GM21717 (cell line): Measurements from ENCODE around the gene CDC5L.

Source experiments
- ATAC-seq: cut with Tn5 transposase; IDR thresholded peaks from one replicate; pipeline ENCODE4 v1.9.1; 2021; ENCODE audit warnings: mild to moderate bottlenecking, moderate library complexity; ENCODE audit not compliant: unreplicated experiment

The CDC5L gene

GRCh38 chr6:44473393-44474189 lies 86.1 kb downstream of the CDC5L start:
- ATAC-seq = no peak

DNA sequence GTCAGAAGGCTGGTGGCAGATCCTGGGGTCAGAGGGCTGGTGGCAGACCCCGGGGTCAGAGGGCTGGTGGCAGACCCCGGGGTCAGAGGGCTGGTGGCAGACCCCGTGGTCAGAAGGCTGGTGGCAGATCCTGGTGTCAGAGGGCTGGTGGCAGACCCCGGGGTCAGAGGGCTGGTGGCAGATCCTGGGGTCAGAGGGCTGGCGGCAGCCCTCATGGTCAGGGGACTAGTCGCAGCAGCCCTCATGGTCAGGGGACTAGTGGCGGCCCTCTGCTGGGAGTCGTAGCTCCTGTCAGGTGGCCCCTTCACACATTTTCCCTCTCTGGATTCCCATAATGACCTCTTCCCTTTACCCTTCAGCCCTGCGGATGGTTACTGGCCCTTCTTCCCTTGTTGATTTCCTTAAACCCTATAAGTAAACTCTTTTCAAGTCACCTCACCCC lies 86.7 kb downstream of the CDC5L start:
- ATAC-seq = no peak

GRCh38 chr6:44474643-44475042 lies 87.1 kb downstream of the CDC5L start:
- no peak for ATAC-seq

- ATAC-seq = peak; percentile 19
These were observed 87.9 kb downstream of the CDC5L start for GRCh38 chr6:44475417-44475778.

GRCh38 chr6:44475779-44476434 lies 88.4 kb downstream of the CDC5L start:
- ATAC-seq = peak; percentile 80

- ATAC-seq = no peak
These were observed 89.3 kb downstream of the CDC5L start for GRCh38 chr6:44476849-44477248.

DNA sequence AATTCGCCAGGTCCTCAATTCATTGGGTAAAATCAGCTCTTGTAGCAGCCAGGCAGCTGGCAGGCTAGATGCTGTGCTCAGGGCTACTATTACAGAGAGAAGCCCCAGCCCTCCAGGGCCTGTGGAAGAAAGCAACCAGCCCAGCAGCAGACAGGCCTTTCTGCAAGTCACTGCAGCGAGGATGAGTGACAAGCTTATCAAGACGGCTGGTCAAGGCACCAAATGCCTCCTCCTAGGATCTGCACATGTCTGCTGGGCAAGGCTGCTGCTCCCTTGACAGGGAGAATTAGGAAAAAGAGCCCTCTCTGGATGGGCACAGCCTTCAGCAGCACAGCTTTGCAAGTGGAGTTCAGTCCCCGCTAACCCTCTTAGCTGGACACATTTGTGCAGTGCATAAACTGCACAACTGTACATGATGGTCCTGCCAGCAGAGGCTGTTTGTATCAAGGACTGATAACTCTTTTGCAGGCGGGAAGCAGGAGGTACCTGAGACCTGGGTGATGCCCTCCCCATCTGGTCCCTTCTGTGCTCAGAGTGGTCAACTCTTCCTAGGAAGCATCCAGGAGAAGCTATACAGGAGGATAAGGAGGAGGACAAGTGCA lies 89.9 kb downstream of the CDC5L start:
- ATAC-seq = no peak

GRCh38 chr6:44478158-44478557 lies 90.7 kb downstream of the CDC5L start:
- no peak for ATAC-seq

DNA sequence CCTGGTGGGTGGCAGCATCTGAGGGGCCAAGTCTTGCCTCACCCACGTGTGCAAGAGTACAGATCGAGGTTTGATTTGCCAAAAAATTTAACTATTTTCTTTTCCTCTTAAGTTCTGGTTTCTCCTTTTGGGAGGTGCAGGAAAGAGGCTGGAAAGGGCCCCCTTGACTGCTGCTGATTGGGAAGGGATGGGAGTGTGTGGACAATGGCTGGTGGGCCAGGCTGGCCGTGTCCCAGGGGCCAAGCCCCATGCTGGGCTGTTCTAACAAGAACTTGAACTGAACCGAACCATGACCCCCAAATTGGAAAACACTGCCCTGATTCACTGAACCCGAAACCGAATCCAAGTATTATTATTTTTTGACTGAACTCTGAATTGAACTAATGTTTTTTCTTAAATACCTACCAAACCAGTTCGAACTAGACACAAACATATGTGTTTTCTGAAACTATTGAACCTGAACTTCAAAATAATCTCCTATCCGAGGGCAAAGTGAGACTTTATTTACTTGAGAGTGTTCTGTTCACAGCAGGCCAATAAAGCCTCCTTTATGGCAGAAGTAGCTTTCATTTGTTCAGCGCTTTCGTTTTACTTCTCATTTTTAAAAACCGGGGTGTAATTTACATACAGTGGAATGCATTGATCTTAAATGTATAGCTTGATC lies 91.2 kb downstream of the CDC5L start:
- ATAC-seq = no peak

DNA sequence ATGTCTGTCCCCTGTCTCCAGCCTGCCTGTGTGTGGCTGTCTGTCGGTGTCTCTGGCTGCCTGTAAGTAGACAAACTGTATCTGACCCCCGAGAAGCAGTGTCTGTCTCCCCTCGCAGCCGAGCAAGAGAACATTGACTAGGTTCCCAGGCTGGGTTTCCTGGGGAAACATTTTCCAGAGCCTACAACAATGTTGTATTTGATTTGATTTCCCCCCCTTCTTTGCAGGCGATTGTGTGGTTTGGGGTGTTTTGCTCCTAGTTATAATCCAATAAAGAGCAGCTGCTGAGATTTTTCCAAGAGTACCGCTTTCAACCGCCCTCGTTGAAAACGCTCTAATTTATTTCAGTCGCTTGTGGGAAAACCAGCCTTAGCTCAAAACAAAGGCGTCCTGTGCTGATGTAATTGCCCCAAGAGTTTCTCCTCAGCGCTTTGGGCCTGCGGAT lies 92.6 kb downstream of the CDC5L start:
- ATAC-seq = no peak

DNA sequence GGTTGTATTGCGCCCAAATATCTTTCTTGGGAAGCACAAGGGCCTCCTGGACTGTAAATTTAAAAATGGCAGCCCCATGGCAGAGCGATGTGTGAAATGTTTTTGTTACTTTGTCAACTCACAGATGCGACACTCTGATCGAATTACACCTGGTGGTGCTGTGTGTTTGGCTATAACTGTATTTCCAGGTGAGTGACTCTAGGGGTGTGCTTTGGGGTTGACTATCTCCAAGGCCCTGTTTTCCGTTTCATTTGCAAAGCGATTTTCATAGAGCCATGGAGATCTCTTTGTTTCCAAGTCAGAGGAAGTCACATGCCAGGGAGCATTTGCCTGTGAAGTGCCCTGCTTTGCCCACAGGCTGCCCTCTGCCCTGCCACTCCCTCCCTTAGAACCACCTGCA lies 93.5 kb downstream of the CDC5L start:
- ATAC-seq = no peak

DNA sequence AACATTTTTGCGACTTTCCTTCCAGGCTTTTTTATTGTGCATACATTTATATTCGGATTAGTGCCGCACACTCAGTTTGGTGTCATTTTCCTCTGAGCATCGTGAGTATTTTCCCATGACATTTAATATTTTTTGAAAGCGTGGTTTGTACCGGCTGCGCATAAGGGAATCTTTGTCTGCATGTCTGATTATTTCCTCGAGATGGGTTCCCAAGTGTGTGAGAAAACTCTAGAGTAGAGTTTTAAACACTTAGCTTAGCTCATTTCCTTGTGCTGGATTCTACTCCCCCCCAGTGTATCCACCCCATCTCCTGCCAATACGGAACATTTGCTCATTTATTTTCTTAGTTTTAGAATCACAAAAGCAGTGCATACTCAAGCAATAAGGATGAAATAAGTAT lies 94.3 kb downstream of the CDC5L start:
- no peak for ATAC-seq

- ATAC-seq = no peak
These were observed 98.3 kb downstream of the CDC5L start for GRCh38 chr6:44485601-44486401.

DNA sequence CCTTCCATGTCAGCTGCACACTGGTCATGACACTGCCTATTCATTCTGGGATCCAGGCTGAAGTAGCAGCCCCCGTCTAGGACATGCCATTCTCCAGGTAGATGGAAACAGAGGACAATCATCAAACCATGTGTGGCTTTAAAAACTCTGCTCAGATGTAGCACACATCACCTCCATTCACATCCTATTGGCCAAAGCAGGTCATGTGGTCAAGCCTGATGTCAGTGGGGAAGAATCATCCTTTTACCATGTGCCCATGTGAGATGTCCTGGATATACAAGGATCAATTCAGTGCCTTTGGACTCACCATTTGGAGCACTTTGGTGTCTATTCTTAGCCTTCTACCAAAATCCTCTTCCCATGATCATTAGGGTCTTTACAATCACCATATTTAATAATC lies 99.5 kb downstream of the CDC5L start:
- no peak for ATAC-seq

DNA sequence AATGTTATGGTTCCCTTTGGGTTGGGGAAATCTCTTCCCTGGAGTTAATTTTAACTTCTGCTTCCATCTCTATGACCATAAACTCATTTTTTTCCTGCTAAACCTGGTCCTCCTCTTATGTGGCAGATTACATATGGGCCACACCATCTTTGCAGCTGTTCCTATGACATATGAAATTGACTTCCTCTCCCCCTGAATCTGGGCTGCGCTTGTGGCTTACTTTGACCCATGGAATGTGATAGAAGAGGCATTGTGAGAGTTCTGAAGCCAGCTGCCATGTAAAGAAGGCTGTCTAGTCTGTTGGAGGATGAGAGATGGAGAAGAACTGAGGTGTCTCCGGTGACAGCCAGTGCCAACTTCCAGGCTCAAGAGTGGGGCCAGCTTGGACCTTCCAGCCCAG lies 100.1 kb downstream of the CDC5L start:
- no peak for ATAC-seq

DNA sequence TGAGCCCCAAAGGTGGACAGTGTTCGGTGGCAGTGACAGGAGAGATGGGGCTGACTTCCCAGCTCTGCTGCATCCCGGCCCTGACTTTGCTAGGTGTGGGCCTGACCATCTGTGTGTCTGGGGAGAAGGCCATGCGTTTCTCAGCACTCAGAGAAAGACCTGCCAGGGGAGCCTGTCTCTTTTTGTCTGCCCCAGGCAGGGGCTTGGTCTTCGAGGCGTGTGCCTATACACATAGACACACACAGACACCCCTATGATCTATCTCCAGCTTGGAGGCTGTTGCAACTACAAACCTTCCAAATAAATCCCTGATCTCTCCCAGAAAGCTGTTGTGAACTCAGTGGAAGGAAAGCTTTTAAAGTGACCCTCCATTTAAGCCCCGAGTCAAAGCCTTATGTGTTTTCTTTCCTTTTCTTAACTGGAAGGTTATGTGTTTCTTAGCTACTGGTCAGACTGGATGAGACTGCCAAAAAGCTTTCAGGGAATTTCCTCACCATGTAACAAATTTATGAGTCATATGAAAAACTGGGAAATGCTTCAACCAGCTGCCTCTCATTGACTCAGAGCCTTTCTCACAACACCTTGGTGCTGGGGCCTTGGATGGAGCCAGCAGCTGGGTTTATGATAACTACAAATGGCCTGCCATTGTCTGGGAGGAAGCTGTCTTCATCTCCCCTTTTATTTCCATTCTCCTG lies 102.6 kb downstream of the CDC5L start:
- no peak for ATAC-seq

DNA sequence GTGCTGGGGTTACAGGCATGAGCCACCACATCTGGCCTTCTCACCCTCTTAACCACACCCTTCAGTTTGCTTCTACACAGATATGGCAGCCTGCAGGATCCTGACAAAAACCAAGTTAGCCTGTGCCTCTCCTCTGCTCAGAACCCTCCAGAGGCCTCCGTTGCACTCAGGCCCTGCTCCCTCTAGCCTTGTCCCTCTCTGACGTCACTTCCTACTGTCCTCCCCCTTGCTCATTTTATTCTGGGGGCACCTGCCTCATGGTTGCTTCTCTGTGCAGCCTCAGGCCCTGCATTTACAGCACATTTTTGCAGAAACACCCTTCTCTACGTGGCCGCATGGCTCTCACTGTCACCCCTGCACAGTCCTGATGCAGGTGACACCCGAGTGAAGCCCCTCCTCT lies 105.6 kb downstream of the CDC5L start:
- no peak for ATAC-seq

GRCh38 chr6:44493593-44493992 lies 106.1 kb downstream of the CDC5L start:
- ATAC-seq = no peak

- no peak for ATAC-seq
These were observed 106.5 kb downstream of the CDC5L start for GRCh38 chr6:44494011-44494501.
